GM21423 (cell line): Measurements from ENCODE around the gene CMTR2.

Source experiments
- ATAC-seq: cut with Tn5 transposase; IDR thresholded peaks from one replicate; pipeline ENCODE4 v1.9.1; 2021; ENCODE audit warnings: mild to moderate bottlenecking, moderate library complexity; ENCODE audit not compliant: unreplicated experiment

Gene CMTR2

DNA sequence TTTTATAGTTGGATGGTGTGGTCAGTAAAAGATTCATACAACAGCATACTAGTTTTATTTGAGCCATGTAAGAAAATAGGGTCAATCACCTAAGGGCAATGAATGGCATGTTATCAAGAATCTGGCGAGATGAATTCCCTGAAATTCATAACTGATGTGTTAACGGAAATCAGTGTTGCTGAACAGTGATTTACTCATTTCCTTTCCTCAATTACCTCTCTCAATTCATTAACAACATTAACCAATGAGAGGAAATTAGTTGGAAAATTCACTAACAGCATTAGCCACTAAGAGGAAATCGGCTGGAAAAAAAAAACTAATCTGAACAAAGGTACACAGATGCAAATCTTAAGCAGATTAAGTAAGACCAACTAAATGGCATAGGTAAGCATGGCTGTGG is 6.3 kb downstream of the CMTR2 start:
- no peak for ATAC-seq

- ATAC-seq = no peak
These were observed 12.4 kb downstream of the CMTR2 start for GRCh38 chr16:71276589-71277334.

- no peak for ATAC-seq
These were observed 15.8 kb downstream of the CMTR2 start for GRCh38 chr16:71273384-71273783.

- ATAC-seq = no peak
These were observed 24.9 kb downstream of the CMTR2 start for GRCh38 chr16:71264299-71264698.

GRCh38 chr16:71263582-71263981 is 25.6 kb downstream of the CMTR2 start:
- no peak for ATAC-seq

DNA sequence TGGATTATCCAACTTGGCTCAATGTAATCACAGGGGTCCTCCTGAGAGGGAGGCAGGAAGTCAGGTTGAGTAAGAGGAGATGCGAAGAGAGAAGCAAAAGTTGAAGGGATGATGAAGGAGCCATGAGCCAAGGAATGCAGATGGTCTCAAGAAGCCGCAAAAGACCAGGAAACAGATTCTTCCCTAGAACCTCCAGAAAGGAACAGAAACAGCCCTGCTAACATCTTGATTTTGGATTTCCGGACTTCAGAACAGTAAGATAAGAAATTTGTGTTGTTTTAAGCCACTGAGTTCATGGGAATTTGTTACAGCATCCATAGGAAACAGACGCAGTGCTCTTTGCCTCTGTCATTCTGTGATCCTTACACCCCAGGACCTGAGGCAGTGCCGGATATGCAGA is 26.8 kb downstream of the CMTR2 start:
- no peak for ATAC-seq

GRCh38 chr16:71260995-71261394 is 28.2 kb downstream of the CMTR2 start:
- no peak for ATAC-seq

- ATAC-seq = no peak
These were observed 30.1 kb downstream of the CMTR2 start for GRCh38 chr16:71259086-71259485.

- no peak for ATAC-seq
These were observed 30.8 kb downstream of the CMTR2 start for GRCh38 chr16:71258372-71258771.

DNA sequence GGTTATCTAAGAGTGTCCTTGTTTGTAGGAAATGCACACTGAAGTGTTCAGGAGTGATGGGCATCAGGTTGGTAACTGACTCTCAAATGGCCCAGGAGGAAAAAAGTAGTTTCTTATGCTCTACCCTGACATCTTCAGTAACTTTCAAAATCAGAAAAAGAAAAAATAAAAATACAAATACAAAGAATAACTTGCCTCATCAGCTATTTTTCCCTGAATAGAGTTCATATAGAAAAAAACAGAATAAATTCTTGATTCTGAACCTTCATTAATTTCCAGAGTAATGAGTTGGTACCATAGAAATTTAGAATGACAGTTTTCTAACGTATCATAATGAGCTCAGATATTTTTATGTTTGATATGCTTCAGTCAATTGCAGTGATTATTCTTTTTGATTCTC is 31.4 kb downstream of the CMTR2 start:
- no peak for ATAC-seq

DNA sequence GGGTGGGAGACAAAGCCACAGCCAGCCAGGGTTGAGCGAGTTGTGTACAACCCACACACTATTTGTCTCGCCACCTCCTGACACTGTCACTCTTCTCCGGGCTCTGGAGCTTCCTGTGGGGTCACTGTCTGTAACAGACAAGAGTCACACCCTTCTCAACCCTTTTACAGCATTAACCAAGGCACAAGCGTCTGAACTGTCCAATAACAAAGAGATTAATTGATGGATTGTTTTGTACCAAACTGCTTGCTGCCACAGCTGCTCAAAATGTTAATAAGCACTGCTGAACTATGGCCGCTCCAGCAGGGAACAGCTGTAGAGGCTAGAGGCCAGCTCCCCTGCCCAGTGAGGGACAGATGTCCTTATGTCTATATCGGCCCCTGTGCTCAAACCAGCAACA is 33.5 kb downstream of the CMTR2 start:
- no peak for ATAC-seq

DNA sequence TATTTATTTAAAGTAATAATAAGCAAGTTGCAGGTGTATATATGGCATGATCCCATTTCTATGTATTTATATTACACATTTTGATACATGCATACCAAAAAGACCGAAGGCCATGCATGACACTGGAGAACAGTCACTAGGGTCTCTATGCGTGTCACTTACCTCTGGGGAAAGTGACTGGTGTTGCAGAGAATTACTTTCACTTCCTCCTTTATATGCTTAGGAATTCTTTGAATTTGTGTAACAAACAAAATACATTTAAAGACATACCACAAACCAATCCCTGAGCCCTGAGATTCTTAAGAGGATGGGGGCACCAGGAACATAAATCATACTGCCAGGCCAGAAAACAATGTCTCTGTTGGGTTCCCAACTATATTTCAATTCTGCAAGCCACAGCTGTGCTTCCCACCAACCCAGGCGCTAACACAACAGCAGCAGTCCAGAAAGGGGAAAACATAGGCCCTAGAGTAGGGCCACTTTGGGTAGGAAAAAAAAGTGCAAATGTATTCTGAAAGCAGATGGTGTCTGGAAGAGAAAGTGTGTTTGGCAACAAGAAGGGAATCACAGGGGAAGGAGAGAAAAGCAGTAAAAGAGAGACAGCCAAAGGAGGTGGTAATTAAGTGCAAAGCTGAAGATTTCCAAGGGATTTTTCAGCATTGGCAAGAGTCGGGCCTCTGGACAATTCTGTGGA is 34.2 kb downstream of the CMTR2 start:
- ATAC-seq = no peak

GRCh38 chr16:71250461-71251235 is 38.6 kb downstream of the CMTR2 start:
- no peak for ATAC-seq

- ATAC-seq = no peak
These were observed 39.8 kb downstream of the CMTR2 start for GRCh38 chr16:71249399-71249798.

DNA sequence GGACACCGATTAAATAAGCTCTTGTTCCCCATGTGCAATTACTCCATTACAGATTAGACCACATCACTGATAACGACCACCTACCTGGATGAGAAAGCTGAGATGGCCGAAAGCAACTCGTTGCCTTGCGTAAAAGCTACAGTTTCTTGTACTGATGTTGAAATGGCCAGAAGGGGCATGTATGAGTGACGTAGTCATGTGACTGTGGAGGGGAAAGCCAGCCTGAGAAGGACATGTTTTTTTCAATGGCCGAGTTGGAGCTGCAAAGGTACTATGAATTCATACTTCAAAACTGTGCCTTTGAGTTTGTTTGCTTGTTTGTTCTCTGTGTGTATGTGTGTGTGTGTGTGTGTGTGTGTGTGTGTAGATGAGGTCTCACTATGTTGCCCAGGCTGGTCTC is 41.7 kb downstream of the CMTR2 start:
- ATAC-seq = no peak

- ATAC-seq = no peak
These were observed 42.9 kb downstream of the CMTR2 start for GRCh38 chr16:71246309-71246708.

- ATAC-seq = no peak
These were observed 44.7 kb downstream of the CMTR2 start for GRCh38 chr16:71244521-71244920.

GRCh38 chr16:71242601-71243000 is 46.6 kb downstream of the CMTR2 start:
- no peak for ATAC-seq

- ATAC-seq = no peak
These were observed 47.2 kb downstream of the CMTR2 start for GRCh38 chr16:71242036-71242435.
